CD4-positive, CD25-positive, alpha-beta regulatory T cell (primary cell): ENCODE data around the gene OR7A10. TPM values are rescaled to one million over a fixed set of nuclear protein-coding genes. Genes with fewer than 3 reads are reported as not detected.
A peak's percentile ranks its signal among the peaks of the same experiment; 100 is the strongest.

ENCODE experiments used
- ATAC-seq, 2 donors: fragments of 150-1000 bp; cut with Tn5 transposase; one replicate each; pipeline ENCODE4 v1.10.0; 2021; ENCODE audit warnings: low read depth in 2 of 2, moderate number of reproducible peaks in 2 of 2, moderate library complexity in 1 of 2
- DNase-seq, 3 donors: peaks; one replicate each; pipeline versions ENCODE4 v3.0.0 to v3.0.0-alpha.2; 2012 to 2022; ENCODE audit warnings: mixed read lengths in 1 of 3
- H3K27ac ChIP-seq: one replicate; pipeline ENCODE4 v1.7.0; 2013; ENCODE audit warnings: mild to moderate bottlenecking, low read length; ENCODE audit not compliant: insufficient read depth, poor library complexity, severe bottlenecking
- H3K27me3 ChIP-seq: one replicate; pipeline ENCODE4 v1.7.0; 2013; ENCODE audit warnings: low read length; ENCODE audit not compliant: control insufficient read depth, insufficient read depth
- H3K36me3 ChIP-seq: one replicate; pipeline ENCODE4 v1.7.0; 2013; ENCODE audit warnings: mild to moderate bottlenecking, low read length, moderate library complexity; ENCODE audit not compliant: control insufficient read depth, insufficient read depth
- H3K4me1 ChIP-seq: 2 replicates; pipeline ENCODE4 v1.7.0; 2013; ENCODE audit warnings: mild to moderate bottlenecking, low read length; ENCODE audit not compliant: insufficient read depth, control insufficient read depth, poor library complexity, severe bottlenecking
- H3K4me3 ChIP-seq: one replicate; pipeline ENCODE4 v1.7.0; 2013; ENCODE audit warnings: low read depth, mild to moderate bottlenecking, low read length, moderate library complexity
- H3K9me3 ChIP-seq, 2 experiments: 1 replicate in 1 of 2; 2 replicates in 1 of 2; pipeline ENCODE4 v1.7.0; 2013; ENCODE audit warnings: low read length in 2 of 2, mild to moderate bottlenecking in 1 of 2, moderate library complexity in 1 of 2; ENCODE audit not compliant: control insufficient read depth in 2 of 2
- H3K27ac Mint-ChIP-seq, 3 donors: one replicate each; pipeline ENCODE4 v1.8.0; 2020 to 2022; ENCODE audit warnings: mild to moderate bottlenecking in 3 of 3, mixed read lengths in 3 of 3, moderate library complexity in 2 of 3
- H3K27me3 Mint-ChIP-seq: one replicate; pipeline ENCODE4 v1.8.0; 2022; ENCODE audit warnings: mild to moderate bottlenecking, mixed read lengths
- H3K36me3 Mint-ChIP-seq: one replicate; pipeline ENCODE4 v1.8.0; 2020; ENCODE audit warnings: mixed read lengths
- H3K4me1 Mint-ChIP-seq, 4 donors: one replicate each; pipeline ENCODE4 v1.8.0; 2020 to 2022; ENCODE audit warnings: mixed read lengths in 4 of 4, mild to moderate bottlenecking in 1 of 4
- H3K4me3 Mint-ChIP-seq, 4 donors: one replicate each; pipeline ENCODE4 v1.8.0; 2020 to 2022; ENCODE audit warnings: mild to moderate bottlenecking in 4 of 4, mixed read lengths in 4 of 4, moderate library complexity in 3 of 4
- H3K9me3 Mint-ChIP-seq, 7 donors: one replicate each; pipeline ENCODE4 v1.8.0; 2020 to 2022; ENCODE audit warnings: mixed read lengths in 7 of 7, mild to moderate bottlenecking in 3 of 7, moderate library complexity in 2 of 7
- polyA plus RNA-seq, 4 donors: library from polyadenylated mRNA; unstranded; fragments of 300-500 nt; fragmentation: Illumina TruSeq; gene quantifications; one replicate each; pipeline ENCODE4 v1.2.3, GENCODE V29; 2021
- total RNA-seq: library from RNA; stranded (reverse); gene quantifications from one replicate; pipeline ENCODE4 v1.2.3, GENCODE V29; 2022

OR7A10 gene
- total RNA-seq (not detected), polyA plus RNA-seq (not detected)

GRCh38 chr19:14848822-14849221 lies at the start of gene OR7A10:
Gene OR7A10 (minus strand): TSS chr19:14848922. CDS start chr19:14841877, 7,045 bp downstream.
- H3K4me1 ChIP-seq: no peaks in the 10 kb centered on the region
- Mint-ChIP-seq H3K4me3 (no peak within 1 kb of the TSS), H3K36me3 (no peaks in the 10 kb centered on the region), H3K27ac (no peak within 1 kb of the TSS), H3K4me1 (peaks cover 0 to 2% (median 0%) of the 10 kb centered on the region in 4 donors), H3K9me3 (peaks cover 0 to 5% (median 0%) of the 10 kb centered on the region in 7 donors), H3K27me3 (no peaks in the 10 kb centered on the region)
- peaks cover 7% of the 10 kb centered on the region for H3K27me3 ChIP-seq
- H3K36me3 ChIP-seq: no peaks in the 10 kb centered on the region
- H3K27ac ChIP-seq: no peak within 1 kb of the TSS
- no peak within 1 kb of the TSS for H3K4me3 ChIP-seq
- H3K9me3 ChIP-seq: no peaks in the 10 kb centered on the region
- no peak for ATAC-seq
- no peak for DNase-seq

- Mint-ChIP-seq H3K9me3 (peaks cover 0 to 3% (median 0%) of the 10 kb centered on the region in 7 donors), H3K27me3 (peaks cover 25% of the 10 kb centered on the region), H3K27ac (no peak overlapping the region), H3K4me3 (no peak overlapping the region), H3K4me1 (peaks cover 0 to 7% (median 6%) of the 10 kb centered on the region in 4 donors), H3K36me3 (no peaks in the 10 kb centered on the region)
- H3K4me1 ChIP-seq: peaks cover 5% of the 10 kb centered on the region
- no peak overlapping the region for H3K4me3 ChIP-seq
- no peaks in the 10 kb centered on the region for H3K36me3 ChIP-seq
- no peaks in the 10 kb centered on the region for H3K9me3 ChIP-seq
- H3K27ac ChIP-seq: no peak overlapping the region
- peaks cover 15% of the 10 kb centered on the region for H3K27me3 ChIP-seq
- DNase-seq (no peak), ATAC-seq (no peak)
Measured at GRCh38 chr19:14890643-14891379, 42.1 kb upstream of the OR7A10 start.

- Mint-ChIP-seq H3K9me3 (peaks cover 0 to 3% (median 0%) of the 10 kb centered on the region in 7 donors), H3K27ac (no peak overlapping the region), H3K27me3 (peaks cover 25% of the 10 kb centered on the region), H3K4me3 (no peak overlapping the region), H3K36me3 (no peaks in the 10 kb centered on the region), H3K4me1 (peaks cover 0 to 7% (median 6%) of the 10 kb centered on the region in 4 donors)
- peaks cover 14% of the 10 kb centered on the region for H3K27me3 ChIP-seq
- no peak overlapping the region for H3K27ac ChIP-seq
- DNase-seq (no peak), ATAC-seq (no peak)
- H3K4me1 ChIP-seq: peaks cover 5% of the 10 kb centered on the region
- H3K9me3 ChIP-seq: no peaks in the 10 kb centered on the region
- no peak overlapping the region for H3K4me3 ChIP-seq
- no peaks in the 10 kb centered on the region for H3K36me3 ChIP-seq
Measured at GRCh38 chr19:14889994-14890642, 41.4 kb upstream of the OR7A10 start.

GRCh38 chr19:14886032-14886431 lies 37.3 kb upstream of the OR7A10 start, which contains the start of gene OR7A17:
Gene OR7A17 (minus strand): TSS chr19:14886132. CDS start chr19:14881355, 4,777 bp downstream.
- Mint-ChIP-seq H3K4me1 (peaks cover 0 to 7% (median 4%) of the 10 kb centered on the region in 4 donors), H3K36me3 (no peaks in the 10 kb centered on the region), H3K9me3 (no peaks in the 10 kb centered on the region), H3K27me3 (peaks cover 21% of the 10 kb centered on the region), H3K27ac (no peak within 1 kb of the TSS), H3K4me3 (no peak within 1 kb of the TSS)
- Histone ChIP-seq H3K9me3 (no peaks in the 10 kb centered on the region), H3K4me3 (no peak within 1 kb of the TSS), H3K4me1 (peaks cover 5% of the 10 kb centered on the region), H3K27me3 (peaks cover 3% of the 10 kb centered on the region), H3K27ac (no peak within 1 kb of the TSS), H3K36me3 (no peaks in the 10 kb centered on the region)
- no peak for DNase-seq
- no peak for ATAC-seq

- Histone ChIP-seq H3K27ac (no peak overlapping the region), H3K4me3 (no peak overlapping the region), H3K9me3 (no peaks in the 10 kb centered on the region), H3K4me1 (no peaks in the 10 kb centered on the region), H3K27me3 (peaks cover 5% of the 10 kb centered on the region), H3K36me3 (no peaks in the 10 kb centered on the region)
- Mint-ChIP-seq H3K4me1 (no peaks in the 10 kb centered on the region), H3K27ac (no peak overlapping the region), H3K27me3 (peaks cover 9% of the 10 kb centered on the region), H3K4me3 (no peak overlapping the region), H3K36me3 (no peaks in the 10 kb centered on the region), H3K9me3 (peaks cover 0 to 1% (median 0%) of the 10 kb centered on the region in 7 donors)
- DNase-seq (peak in 1 of 3 donors; percentile 6), ATAC-seq (no peak)
Measured at GRCh38 chr19:14871619-14872230, 23.0 kb upstream of the OR7A10 start.

- Histone ChIP-seq H3K27me3 (peaks cover 6% of the 10 kb centered on the region), H3K27ac (no peak overlapping the region), H3K4me3 (no peak overlapping the region), H3K9me3 (no peaks in the 10 kb centered on the region), H3K36me3 (no peaks in the 10 kb centered on the region), H3K4me1 (no peaks in the 10 kb centered on the region)
- no peak for DNase-seq
- ATAC-seq: no peak
- Mint-ChIP-seq H3K4me3 (no peak overlapping the region), H3K27ac (no peak overlapping the region), H3K27me3 (peaks cover 17% of the 10 kb centered on the region), H3K36me3 (peaks cover 3% of the 10 kb centered on the region), H3K4me1 (no peaks in the 10 kb centered on the region), H3K9me3 (peaks cover 0 to 4% (median 0%) of the 10 kb centered on the region in 7 donors)
Measured at GRCh38 chr19:14868497-14868896, 19.8 kb upstream of the OR7A10 start.

DNA sequence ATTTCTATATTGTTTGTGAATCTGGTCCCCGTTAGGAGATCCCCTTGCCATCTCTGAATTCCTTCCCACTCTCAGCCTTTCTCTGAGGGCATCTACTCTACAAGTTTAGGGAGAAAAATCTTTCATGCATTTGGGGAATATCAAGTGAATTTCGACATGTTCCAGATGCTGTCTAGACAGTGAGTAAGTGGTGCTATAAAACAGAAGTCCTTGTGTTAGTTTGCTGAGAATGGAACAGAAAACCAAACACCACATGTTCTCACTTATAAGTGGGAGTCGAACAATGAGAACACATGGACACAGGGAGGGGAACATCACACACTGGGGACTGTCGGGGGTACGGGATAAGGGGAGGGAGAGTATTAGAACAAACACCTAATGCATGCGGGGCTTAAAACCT lies 5.1 kb downstream of the OR7A10 start:
- no peak overlapping the region for H3K27ac Mint-ChIP-seq
- H3K36me3 Mint-ChIP-seq: no peaks in the 10 kb centered on the region
- H3K4me1 ChIP-seq: no peaks in the 10 kb centered on the region
- H3K27me3 ChIP-seq: peaks cover 4% of the 10 kb centered on the region
- H3K27me3 Mint-ChIP-seq: peaks cover 7% of the 10 kb centered on the region
- no peak overlapping the region for H3K4me3 ChIP-seq
- no peaks in the 10 kb centered on the region for H3K36me3 ChIP-seq
- no peaks in the 10 kb centered on the region for H3K4me1 Mint-ChIP-seq
- H3K27ac ChIP-seq: no peak overlapping the region
- no peaks in the 10 kb centered on the region for H3K9me3 Mint-ChIP-seq
- DNase-seq: no peak
- no peak for ATAC-seq
- H3K4me3 Mint-ChIP-seq: no peak overlapping the region
- no peaks in the 10 kb centered on the region for H3K9me3 ChIP-seq
